Measurements from ENCODE around the gene PDE1C. TPM values are rescaled to one million over a fixed set of nuclear protein-coding genes. Genes with fewer than 3 reads are reported as not detected.
A peak's percentile ranks its signal among the peaks of the same experiment; 100 is the strongest.

PDE1C gene
- polyA plus RNA-seq, 1 donor from 2014 or later: not detected

DNA sequence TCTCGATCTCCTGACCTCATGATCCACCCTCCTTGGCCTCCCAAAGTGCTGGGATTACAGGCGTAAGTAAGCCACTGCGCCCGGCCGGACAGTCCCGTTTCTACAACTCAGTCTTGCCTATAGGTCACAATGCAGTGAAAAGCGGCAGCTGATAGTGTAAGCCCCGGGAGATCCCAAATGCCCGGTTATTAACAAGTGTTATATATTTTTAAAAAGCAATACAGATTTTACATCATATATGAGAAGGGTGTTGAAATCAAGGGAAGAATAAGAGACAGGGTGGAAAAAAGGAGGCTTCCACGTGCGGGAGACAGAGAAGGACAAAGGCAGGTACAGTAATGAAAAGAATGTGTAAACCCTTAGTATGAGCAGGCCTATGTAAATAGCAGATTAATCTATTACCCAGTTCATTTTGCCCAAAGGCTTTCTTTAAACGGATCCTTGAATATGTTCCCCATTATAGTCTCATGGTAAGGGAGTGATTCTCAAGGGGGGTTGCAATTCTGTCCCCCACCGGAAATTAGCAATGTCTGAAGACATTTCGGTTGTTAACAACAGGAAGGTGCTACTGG lies 170.8 kb downstream of the PDE1C start:
- H3K36me3 Mint-ChIP-seq: no peaks in the 10 kb centered on the region
- no peaks in the 10 kb centered on the region for H3K27me3 Mint-ChIP-seq
- no peaks in the 10 kb centered on the region for H3K4me1 Mint-ChIP-seq
- no peaks in the 10 kb centered on the region for H3K9me3 Mint-ChIP-seq
- no peak overlapping the region for H3K27ac Mint-ChIP-seq
- H3K4me3 Mint-ChIP-seq: no peak overlapping the region

GRCh38 chr7:31896925-31897324 lies 173.3 kb downstream of the PDE1C start:
- no peak overlapping the region for H3K27ac Mint-ChIP-seq
- no peaks in the 10 kb centered on the region for H3K9me3 Mint-ChIP-seq
- H3K27me3 Mint-ChIP-seq: no peaks in the 10 kb centered on the region
- H3K4me3 Mint-ChIP-seq: no peak overlapping the region
- no peaks in the 10 kb centered on the region for H3K36me3 Mint-ChIP-seq
- no peaks in the 10 kb centered on the region for H3K4me1 Mint-ChIP-seq

GRCh38 chr7:31894308-31894707 lies 175.9 kb downstream of the PDE1C start:
- Mint-ChIP-seq H3K27ac (no peak overlapping the region), H3K27me3 (no peaks in the 10 kb centered on the region), H3K36me3 (no peaks in the 10 kb centered on the region), H3K4me3 (no peak overlapping the region), H3K9me3 (no peaks in the 10 kb centered on the region), H3K4me1 (no peaks in the 10 kb centered on the region)

DNA sequence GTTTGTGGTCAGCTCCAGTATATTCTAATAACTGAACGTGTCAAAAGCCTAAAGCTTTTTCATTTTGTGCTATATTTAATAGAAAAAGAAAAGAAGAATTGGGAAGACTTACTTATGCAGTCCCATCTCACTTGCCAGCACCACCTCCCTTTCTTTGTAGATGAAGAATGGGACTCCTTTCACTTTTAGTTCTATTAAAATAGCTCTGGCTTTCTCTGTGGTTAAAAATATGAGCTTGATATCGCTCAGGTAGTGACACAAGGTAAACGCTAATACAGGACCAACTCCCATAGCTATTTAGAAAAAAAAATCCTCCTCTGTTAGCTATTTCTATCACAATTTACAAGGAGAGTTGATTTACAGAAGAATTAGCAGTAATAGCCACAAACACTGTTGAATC lies 176.8 kb downstream of the PDE1C start:
- H3K27me3 Mint-ChIP-seq: no peaks in the 10 kb centered on the region
- no peaks in the 10 kb centered on the region for H3K9me3 Mint-ChIP-seq
- H3K36me3 Mint-ChIP-seq: no peaks in the 10 kb centered on the region
- H3K4me1 Mint-ChIP-seq: no peaks in the 10 kb centered on the region
- no peak overlapping the region for H3K27ac Mint-ChIP-seq
- H3K4me3 Mint-ChIP-seq: no peak overlapping the region

DNA sequence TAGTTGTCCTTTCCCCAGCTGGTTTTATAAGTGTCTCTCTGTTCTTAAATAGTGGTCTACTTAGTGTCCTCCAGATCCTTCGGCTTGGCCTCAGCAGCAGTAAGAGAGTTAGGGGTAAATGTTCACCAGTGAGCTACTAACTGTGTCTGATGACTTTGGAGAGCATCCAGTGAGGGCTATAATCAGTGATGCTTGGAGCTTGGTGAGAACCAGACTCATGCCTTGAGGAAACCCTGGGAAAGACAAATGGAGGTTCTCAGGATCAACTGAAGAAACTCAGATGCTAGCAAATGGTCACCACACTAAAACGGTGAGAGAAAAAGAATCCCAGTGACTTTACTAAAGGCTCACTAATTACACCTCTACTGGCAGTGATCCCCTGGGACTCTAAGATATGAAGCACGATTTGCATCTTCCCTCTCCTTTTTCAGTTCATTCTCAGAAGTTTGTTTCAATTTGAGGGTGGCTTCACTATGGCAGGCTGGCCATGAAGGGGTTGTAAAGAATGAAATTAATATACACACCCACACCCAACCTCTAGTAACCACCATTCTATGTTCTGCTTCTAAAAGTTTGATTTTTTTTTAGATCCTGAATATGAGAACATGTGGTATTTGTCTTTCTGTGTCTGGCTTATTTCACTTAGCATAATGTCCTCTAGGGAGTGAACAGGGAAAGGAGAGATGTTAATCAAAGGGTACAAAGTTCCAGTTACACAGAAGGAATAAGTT lies 177.9 kb downstream of the PDE1C start:
- H3K4me3 Mint-ChIP-seq: no peak overlapping the region
- H3K36me3 Mint-ChIP-seq: no peaks in the 10 kb centered on the region
- no peaks in the 10 kb centered on the region for H3K27me3 Mint-ChIP-seq
- H3K27ac Mint-ChIP-seq: no peak overlapping the region
- no peaks in the 10 kb centered on the region for H3K4me1 Mint-ChIP-seq
- peaks cover 0 to 3% (median 0%) of the 10 kb centered on the region in 3 donors for H3K9me3 Mint-ChIP-seq

GRCh38 chr7:31890766-31891165 lies 179.4 kb downstream of the PDE1C start:
- H3K4me3 Mint-ChIP-seq: no peak overlapping the region
- H3K36me3 Mint-ChIP-seq: no peaks in the 10 kb centered on the region
- H3K27me3 Mint-ChIP-seq: no peaks in the 10 kb centered on the region
- H3K9me3 Mint-ChIP-seq: peaks cover 0 to 13% (median 2%) of the 10 kb centered on the region in 3 donors
- H3K4me1 Mint-ChIP-seq: no peaks in the 10 kb centered on the region
- no peak overlapping the region for H3K27ac Mint-ChIP-seq

DNA sequence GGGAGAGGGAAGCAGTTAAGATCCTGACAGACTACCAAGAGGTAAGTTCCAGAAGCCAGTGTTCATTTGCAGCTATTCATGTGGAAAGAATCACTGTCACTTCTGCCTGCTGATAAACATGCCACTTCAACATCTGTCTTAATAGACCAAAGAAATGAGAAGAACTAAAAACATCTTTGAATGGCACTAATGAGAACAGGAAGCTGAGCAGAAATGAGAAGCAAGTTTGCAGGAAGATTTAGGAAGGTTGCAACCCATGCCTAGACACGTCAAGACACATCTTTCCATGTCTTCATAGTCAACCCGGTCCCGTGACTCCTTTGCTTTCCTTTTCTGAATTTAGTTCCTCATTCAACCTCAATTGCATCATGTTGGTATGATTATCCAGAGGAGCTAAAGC lies 180.0 kb downstream of the PDE1C start:
- no peak overlapping the region for H3K27ac Mint-ChIP-seq
- no peaks in the 10 kb centered on the region for H3K36me3 Mint-ChIP-seq
- H3K9me3 Mint-ChIP-seq: peaks cover 0 to 16% (median 2%) of the 10 kb centered on the region in 3 donors
- no peak overlapping the region for H3K4me3 Mint-ChIP-seq
- H3K4me1 Mint-ChIP-seq: no peaks in the 10 kb centered on the region
- H3K27me3 Mint-ChIP-seq: no peaks in the 10 kb centered on the region

DNA sequence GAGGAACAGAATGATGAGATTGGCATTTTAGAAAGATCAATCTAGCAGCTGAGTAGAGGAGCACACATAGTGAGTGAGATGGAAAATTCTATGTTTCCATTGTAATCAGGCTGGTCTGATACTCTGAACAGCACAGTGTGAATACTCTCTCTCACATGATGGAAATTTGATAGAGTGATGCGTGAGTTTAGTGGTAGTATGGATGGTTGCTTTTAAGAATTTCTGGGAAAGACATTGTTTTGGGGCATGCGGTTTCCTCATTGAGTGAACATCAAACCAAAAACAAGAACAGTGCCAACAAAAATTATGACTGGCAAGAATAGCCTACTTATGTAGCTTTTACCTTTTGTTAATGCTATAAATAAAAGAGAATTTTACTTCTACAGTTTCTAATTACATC lies 183.2 kb downstream of the PDE1C start:
- H3K9me3 Mint-ChIP-seq: peaks cover 0 to 16% (median 2%) of the 10 kb centered on the region in 3 donors
- H3K4me1 Mint-ChIP-seq: no peaks in the 10 kb centered on the region
- no peaks in the 10 kb centered on the region for H3K27me3 Mint-ChIP-seq
- no peaks in the 10 kb centered on the region for H3K36me3 Mint-ChIP-seq
- no peak overlapping the region for H3K4me3 Mint-ChIP-seq
- H3K27ac Mint-ChIP-seq: no peak overlapping the region

GRCh38 chr7:31885171-31885570 lies 185.0 kb downstream of the PDE1C start:
- H3K4me1 Mint-ChIP-seq: no peaks in the 10 kb centered on the region
- no peak overlapping the region for H3K27ac Mint-ChIP-seq
- no peaks in the 10 kb centered on the region for H3K36me3 Mint-ChIP-seq
- H3K27me3 Mint-ChIP-seq: no peaks in the 10 kb centered on the region
- H3K4me3 Mint-ChIP-seq: no peak overlapping the region
- H3K9me3 Mint-ChIP-seq: peaks cover 0 to 16% (median 2%) of the 10 kb centered on the region in 3 donors

GRCh38 chr7:31883761-31884164 lies 186.4 kb downstream of the PDE1C start:
- H3K9me3 Mint-ChIP-seq: peaks cover 0 to 16% (median 2%) of the 10 kb centered on the region in 3 donors
- no peaks in the 10 kb centered on the region for H3K4me1 Mint-ChIP-seq
- no peak overlapping the region for H3K27ac Mint-ChIP-seq
- H3K27me3 Mint-ChIP-seq: no peaks in the 10 kb centered on the region
- H3K36me3 Mint-ChIP-seq: no peaks in the 10 kb centered on the region
- H3K4me3 Mint-ChIP-seq: no peak overlapping the region

DNA sequence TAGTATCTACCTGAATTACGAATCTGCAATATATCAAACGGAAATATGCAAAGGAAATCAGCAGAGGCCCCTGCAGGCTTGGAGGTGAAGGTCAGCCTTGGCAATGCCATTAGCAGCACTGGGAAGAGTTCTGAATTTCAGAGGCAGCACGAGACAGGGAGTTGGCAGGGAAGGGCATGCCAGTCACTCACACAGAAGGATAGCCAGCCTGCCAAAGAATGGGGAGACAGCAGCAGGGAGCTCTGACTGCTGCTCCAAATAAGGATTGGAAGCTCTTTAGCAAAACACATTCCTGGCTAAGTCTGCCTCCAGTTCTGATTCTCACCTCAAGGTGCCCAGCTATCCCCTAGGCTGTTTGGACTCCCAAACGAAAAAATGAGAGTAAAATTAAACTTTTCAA lies 188.0 kb downstream of the PDE1C start:
- Mint-ChIP-seq H3K4me1 (no peaks in the 10 kb centered on the region), H3K27me3 (no peaks in the 10 kb centered on the region), H3K36me3 (no peaks in the 10 kb centered on the region), H3K4me3 (peak overlapping the region in 1 of 4 donors; percentile 43), H3K27ac (no peak overlapping the region), H3K9me3 (peaks cover 0 to 13% (median 2%) of the 10 kb centered on the region in 3 donors)

- no peaks in the 10 kb centered on the region for H3K36me3 Mint-ChIP-seq
- H3K4me3 Mint-ChIP-seq: no peak overlapping the region
- no peaks in the 10 kb centered on the region for H3K27me3 Mint-ChIP-seq
- no peaks in the 10 kb centered on the region for H3K4me1 Mint-ChIP-seq
- no peaks in the 10 kb centered on the region for H3K9me3 Mint-ChIP-seq
- H3K27ac Mint-ChIP-seq: no peak overlapping the region
These were observed 191.3 kb downstream of the PDE1C start for GRCh38 chr7:31878875-31879274.

DNA sequence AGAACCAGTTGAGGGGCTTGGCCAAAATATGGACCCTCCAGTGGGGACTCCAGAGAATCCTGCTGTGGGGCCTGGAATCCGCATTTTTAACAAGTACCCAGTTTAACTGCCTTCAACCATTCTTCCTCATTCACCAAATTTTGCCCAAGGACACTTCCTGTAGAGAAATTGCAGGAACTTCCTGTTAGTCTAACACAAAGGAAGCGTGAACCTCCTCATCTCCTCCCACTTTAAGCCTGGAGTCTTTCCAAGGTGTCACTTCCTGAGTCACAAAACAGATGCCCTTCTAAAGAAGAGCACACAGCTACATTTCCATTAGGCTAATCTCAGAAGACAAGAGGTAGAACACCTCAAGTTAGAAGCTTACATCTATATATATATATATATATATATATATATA lies 194.8 kb downstream of the PDE1C start:
- H3K27me3 Mint-ChIP-seq: no peaks in the 10 kb centered on the region
- peaks cover 2 to 4% (median 2%) of the 10 kb centered on the region in 3 donors for H3K9me3 Mint-ChIP-seq
- H3K27ac Mint-ChIP-seq: no peak overlapping the region
- no peak overlapping the region for H3K4me3 Mint-ChIP-seq
- H3K4me1 Mint-ChIP-seq: no peaks in the 10 kb centered on the region
- H3K36me3 Mint-ChIP-seq: no peaks in the 10 kb centered on the region

DNA sequence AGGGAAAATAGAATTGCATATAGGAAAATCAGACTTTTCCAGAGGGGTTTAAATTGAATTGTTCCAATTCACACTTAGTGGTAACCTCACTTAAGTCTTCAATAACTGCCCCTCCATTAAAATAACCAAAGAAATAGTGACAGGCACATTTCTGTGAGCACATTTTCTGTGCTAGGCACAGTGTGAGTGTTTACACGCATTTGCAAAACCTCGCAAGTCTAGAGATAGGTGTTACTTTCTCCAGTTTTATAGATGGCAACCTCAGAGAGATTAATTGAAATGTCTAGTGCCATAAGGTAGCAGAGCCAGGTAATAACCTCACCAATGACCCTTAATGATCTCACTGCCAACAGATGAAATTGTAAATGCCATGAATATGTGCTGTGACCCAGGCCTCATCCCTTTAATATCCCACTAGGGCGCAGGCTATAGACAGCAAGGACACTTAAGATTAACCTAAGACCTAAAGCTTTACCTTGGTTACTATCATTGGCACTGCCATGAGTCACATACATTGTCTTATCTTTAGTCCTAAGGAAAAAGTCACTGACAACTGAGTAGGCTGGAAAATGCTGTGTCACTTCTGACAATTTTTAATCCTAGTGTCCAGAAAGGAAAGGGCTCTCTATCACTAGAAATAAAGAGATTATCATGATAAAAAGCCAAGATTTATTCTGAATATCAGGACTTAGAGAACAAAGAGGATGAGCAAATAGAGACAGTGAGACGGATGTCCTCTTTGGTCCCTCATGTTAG lies 195.4 kb downstream of the PDE1C start:
- Mint-ChIP-seq H3K27ac (no peak overlapping the region), H3K36me3 (no peaks in the 10 kb centered on the region), H3K4me1 (no peaks in the 10 kb centered on the region), H3K27me3 (no peaks in the 10 kb centered on the region), H3K9me3 (peaks cover 2 to 7% (median 4%) of the 10 kb centered on the region in 3 donors), H3K4me3 (no peak overlapping the region)

DNA sequence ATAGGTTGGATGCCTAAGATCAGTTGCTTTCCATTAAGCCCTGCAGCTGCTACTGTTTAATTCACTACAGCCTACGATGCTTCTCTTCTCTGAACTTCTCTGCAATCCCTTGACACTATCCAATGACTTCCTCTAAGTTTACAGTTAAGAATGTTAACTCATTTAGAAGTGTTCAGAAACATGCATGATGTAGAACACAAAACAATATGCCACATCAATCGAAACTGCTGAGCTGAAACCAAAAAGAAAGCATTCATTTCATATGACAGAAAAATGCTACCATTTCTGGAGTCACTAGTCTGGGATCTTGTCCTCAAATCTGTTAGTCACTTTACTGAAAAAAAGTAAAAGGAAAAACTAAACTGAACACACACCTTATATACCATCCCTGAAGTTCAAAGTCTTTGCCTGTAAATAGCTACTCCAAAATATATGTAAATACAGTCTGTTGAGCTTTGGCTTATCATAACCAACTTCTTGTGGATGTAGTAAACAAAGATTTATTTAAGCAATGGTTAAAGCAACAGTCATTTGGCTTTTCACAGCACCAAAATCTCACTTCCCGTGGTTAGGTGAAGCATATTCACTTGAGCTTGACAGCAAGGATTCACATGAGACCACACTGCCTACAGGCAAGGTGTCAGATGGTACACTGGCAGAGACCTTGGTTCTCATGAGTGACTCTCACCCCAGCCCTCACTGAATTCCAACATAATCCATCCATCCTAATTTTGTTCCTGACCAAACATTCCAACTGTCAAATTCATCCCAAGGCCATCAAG lies 196.2 kb downstream of the PDE1C start:
- no peaks in the 10 kb centered on the region for H3K27me3 Mint-ChIP-seq

More for the DNA sequence above, 196.2 kb downstream of the PDE1C start:
- Mint-ChIP-seq H3K4me1 (no peaks in the 10 kb centered on the region), H3K9me3 (peaks cover 2 to 7% (median 4%) of the 10 kb centered on the region in 3 donors), H3K36me3 (no peaks in the 10 kb centered on the region), H3K27ac (no peak overlapping the region), H3K4me3 (no peak overlapping the region)
